Lung (tissue), 12 donors: ENCODE measurements around the gene SDK2. TPM values are rescaled to one million over a fixed set of nuclear protein-coding genes. Genes with fewer than 3 reads are reported as not detected.

Source experiments
- ATAC-seq: fragments of 200-7000 bp; cut with Tn5 transposase; one replicate; pipeline ENCODE4 v1.9.1; 2020; ENCODE audit warnings: moderate number of reproducible peaks; ENCODE audit not compliant: insufficient read depth, low FRiP score
- DNase-seq, 3 donors: peaks; one replicate each; pipeline ENCODE4 v3.0.0-alpha.2; 2013 to 2017
- H3K27ac ChIP-seq, 2 donors: one replicate each; pipeline ENCODE4 v1.5.1; 2013; ENCODE audit warnings: mild to moderate bottlenecking in 2 of 2, moderate library complexity in 2 of 2, control low read depth in 1 of 2, inconsistent platforms in 1 of 2, low read depth in 1 of 2, low read length in 1 of 2
- H3K27me3 ChIP-seq, 3 donors: one replicate each; pipeline ENCODE4 v1.5.1; 2013; ENCODE audit warnings: low read length in 2 of 3; ENCODE audit not compliant: control insufficient read depth in 3 of 3, insufficient read depth in 3 of 3
- H3K36me3 ChIP-seq, 4 donors: one replicate each; pipeline ENCODE4 v1.5.1; 2013; ENCODE audit warnings: low read length in 4 of 4, mild to moderate bottlenecking in 1 of 4, moderate library complexity in 1 of 4; ENCODE audit not compliant: control insufficient read depth in 4 of 4, insufficient read depth in 4 of 4
- H3K4me1 ChIP-seq, 5 donors: one replicate each; pipeline ENCODE4 v1.5.1; 2013; ENCODE audit warnings: low read length in 5 of 5, mild to moderate bottlenecking in 2 of 5, moderate library complexity in 1 of 5; ENCODE audit not compliant: control insufficient read depth in 5 of 5, insufficient read depth in 5 of 5
- H3K4me3 ChIP-seq: one replicate; pipeline ENCODE4 v1.5.1; 2013; ENCODE audit warnings: mild to moderate bottlenecking, control low read depth, moderate library complexity
- H3K9ac ChIP-seq, 2 donors: one replicate each; pipeline ENCODE4 v1.5.1; 2013; ENCODE audit warnings: low read length in 2 of 2, control low read depth in 1 of 2; ENCODE audit not compliant: insufficient read depth in 1 of 2
- H3K9me3 ChIP-seq, 4 donors: one replicate each; pipeline ENCODE4 v1.5.1; 2013; ENCODE audit warnings: low read length in 3 of 4, mild to moderate bottlenecking in 1 of 4, moderate library complexity in 1 of 4; ENCODE audit not compliant: control insufficient read depth in 4 of 4, insufficient read depth in 3 of 4
- CTCF ChIP-seq: IDR thresholded peaks from 2 replicates; pipeline ENCODE4 v1.5.1; 2012; ENCODE audit warnings: mild to moderate bottlenecking; ENCODE audit errors: control extremely low read depth, extremely low read depth
- WGBS, 2 donors: extraction: QIAGEN DNeasy Blood & Tissue Kit; methylation state at CpG; one replicate each; pipeline ENCODE4 v1.1.7; 2013; 5-methylcytosine and 5-hydroxymethylcytosine counted together
- polyA plus RNA-seq, 2 donors: library from polyadenylated mRNA; stranded (reverse); fragments of 200-250 nt; gene quantifications; one replicate each; pipeline ENCODE4 v1.2.1, GENCODE V29; 2013
- total RNA-seq, 2 donors: library from RNA; depleted of rRNA in 1 of 2; stranded (reverse); fragments of >200 nt in 1 of 2; gene quantifications; one replicate each; pipeline ENCODE4 v1.2.1, GENCODE V29; 2014 to 2021
- donor health status: control.
- donor health status: control.
- donor health status: Bipolar disorder and iron deficiency.
- donor health status: healthy.
- donor health status: DM: yes; HTN: yes; CAD: no.

SDK2 gene
- total and polyA plus RNA-seq, 4 donors: 0.91 to 41.7 (median 4.3) TPM

GRCh38 chr17:73410586-73411312 is 233.5 kb downstream of the SDK2 start:
- Histone ChIP-seq H3K27ac (no peak overlapping the region), H3K9me3 (no peaks in the 10 kb centered on the region), H3K4me3 (no peak overlapping the region), H3K9ac (no peak overlapping the region), H3K27me3 (no peaks in the 10 kb centered on the region), H3K36me3 (no peaks in the 10 kb centered on the region), H3K4me1 (peaks cover 0 to 1% (median 0%) of the 10 kb centered on the region in 5 donors)
- no peak for TF ChIP-seq CTCF
- WGBS, 2 donors: 54 to 63% methylated on average over 11 of the region's 11 CpGs
- ATAC-seq: no peak
- peak in 1 of 3 donors; percentile 21 for DNase-seq

- Histone ChIP-seq H3K27me3 (no peaks in the 10 kb centered on the region), H3K9ac (no peak overlapping the region), H3K4me3 (no peak overlapping the region), H3K27ac (no peak overlapping the region), H3K4me1 (no peaks in the 10 kb centered on the region), H3K9me3 (no peaks in the 10 kb centered on the region), H3K36me3 (no peaks in the 10 kb centered on the region)
- WGBS, 2 donors: 81 to 89% methylated on average over 4 of the region's 4 CpGs
- DNase-seq (no peak), ATAC-seq (no peak)
- TF ChIP-seq CTCF: no peak
Measured at GRCh38 chr17:73404246-73404645, 240.0 kb downstream of the SDK2 start.

GRCh38 chr17:73402466-73402865 is 241.8 kb downstream of the SDK2 start:
- no peaks in the 10 kb centered on the region for H3K27me3 ChIP-seq
- ATAC-seq (no peak), DNase-seq (no peak)
- TF ChIP-seq CTCF: no peak
- H3K27ac ChIP-seq: no peak overlapping the region
- WGBS, 2 donors: 85 to 91% methylated on average over 7 of the region's 7 CpGs
- no peaks in the 10 kb centered on the region for H3K36me3 ChIP-seq
- no peak overlapping the region for H3K4me3 ChIP-seq
- H3K4me1 ChIP-seq: no peaks in the 10 kb centered on the region
- no peaks in the 10 kb centered on the region for H3K9me3 ChIP-seq
- no peak overlapping the region for H3K9ac ChIP-seq

- H3K27ac ChIP-seq: no peak overlapping the region
- WGBS, 2 donors: 53 to 54% methylated on average over 15 to 18 of the region's 18 CpGs
- no peaks in the 10 kb centered on the region for H3K36me3 ChIP-seq
- no peak for TF ChIP-seq CTCF
- H3K27me3 ChIP-seq: no peaks in the 10 kb centered on the region
- no peak for ATAC-seq
- no peak overlapping the region for H3K4me3 ChIP-seq
- peak; percentile 37 to 59 (median 52) for DNase-seq
- H3K4me1 ChIP-seq: no peaks in the 10 kb centered on the region
- no peaks in the 10 kb centered on the region for H3K9me3 ChIP-seq
- no peak overlapping the region for H3K9ac ChIP-seq
Measured at GRCh38 chr17:73401911-73402310, 242.3 kb downstream of the SDK2 start.
